NK-92 treated with Interleukin-12 subunit alpha and Interleukin-12 subunit beta, amount 100 ng/mL, for 24 hours (cell line): ENCODE results near the gene BID.
"Not testable (repeated sequence)": the region's sequence is repeated elsewhere in the genome, so short reads cannot be mapped to it uniquely, and the experiment has no call there.

Source experiments
- DNase-seq: peaks from one replicate; lab custom pipeline; 2025; lab: John Stamatoyannopoulos, UW

The BID gene

GRCh38 chr22:17703811-17704210 is 70.5 kb downstream of the BID start:
- DNase-seq: no peak

GRCh38 chr22:17700778-17701177 is 73.5 kb downstream of the BID start:
- no peak for DNase-seq

- no peak for DNase-seq
Observed at GRCh38 chr22:17699696-17700340, 74.5 kb downstream of the BID start.

GRCh38 chr22:17698948-17699347 is 75.3 kb downstream of the BID start:
- no peak for DNase-seq

GRCh38 chr22:17698276-17698675 is 76.0 kb downstream of the BID start:
- not testable (repeated sequence) for DNase-seq

- not testable (repeated sequence) for DNase-seq
Observed at GRCh38 chr22:17697196-17697595, 77.1 kb downstream of the BID start.

GRCh38 chr22:17695986-17696385 is 78.3 kb downstream of the BID start:
- DNase-seq: no peak

GRCh38 chr22:17694752-17695151 is 79.5 kb downstream of the BID start:
- no peak for DNase-seq

GRCh38 chr22:17694193-17694592 is 80.1 kb downstream of the BID start:
- no peak for DNase-seq

- no peak for DNase-seq
Observed at GRCh38 chr22:17692841-17693240, 81.4 kb downstream of the BID start.

- no peak for DNase-seq
Observed at GRCh38 chr22:17684245-17684644, 90.0 kb downstream of the BID start.
